Parathyroid adenoma (tissue), 2 donors: ENCODE measurements around the gene FAM120AOS.

Source experiments
- H2AFZ ChIP-seq: fragments of 300-600 bp; sonication (generic); one replicate; pipeline ENCODE4 v1.7.0; 2017; ENCODE audit warnings: antibody characterized with exemption, mild to moderate bottlenecking
- H3K27ac ChIP-seq: fragments of 300-600 bp; sonication (generic); one replicate; pipeline ENCODE4 v1.7.0; 2017
- H3K27me3 ChIP-seq: fragments of 300-600 bp; sonication (generic); one replicate; pipeline ENCODE4 v1.7.0; 2017; ENCODE audit warnings: low read length; ENCODE audit not compliant: control insufficient read depth, insufficient read depth
- H3K36me3 ChIP-seq: fragments of 300-600 bp; sonication (generic); one replicate; pipeline ENCODE4 v1.7.0; 2017; ENCODE audit warnings: low read length; ENCODE audit not compliant: control insufficient read depth, insufficient read depth
- H3K4me1 ChIP-seq: fragments of 300-600 bp; sonication (generic); one replicate; pipeline ENCODE4 v1.7.0; 2017; ENCODE audit warnings: control low read depth
- H3K4me2 ChIP-seq: fragments of 300-600 bp; sonication (generic); one replicate; pipeline ENCODE4 v1.7.0; 2017; ENCODE audit warnings: low read length
- H3K4me3 ChIP-seq: fragments of 300-600 bp; sonication (generic); one replicate; pipeline ENCODE4 v1.7.0; 2017; ENCODE audit warnings: low read depth, low read length
- H3K79me2 ChIP-seq: fragments of 300-600 bp; sonication (generic); one replicate; pipeline ENCODE4 v1.7.0; 2017; ENCODE audit warnings: control low read depth
- H3K9ac ChIP-seq: fragments of 300-600 bp; sonication (generic); one replicate; pipeline ENCODE4 v1.7.0; 2017; ENCODE audit warnings: mild to moderate bottlenecking
- H3K9me3 ChIP-seq: fragments of 300-600 bp; sonication (generic); one replicate; pipeline ENCODE4 v1.7.0; 2017; ENCODE audit warnings: low read length; ENCODE audit not compliant: control insufficient read depth
- TF ChIP-seq, protein P1 (sequence below): fragments of 300-600 bp; sonication (generic); IDR thresholded peaks from one replicate; pipeline ENCODE4 v1.7.0; 2017; ENCODE audit warnings: antibody characterized with exemption, mild to moderate bottlenecking
- donor health status: primary hyperparathyroidism.

Gene FAM120AOS

DNA sequence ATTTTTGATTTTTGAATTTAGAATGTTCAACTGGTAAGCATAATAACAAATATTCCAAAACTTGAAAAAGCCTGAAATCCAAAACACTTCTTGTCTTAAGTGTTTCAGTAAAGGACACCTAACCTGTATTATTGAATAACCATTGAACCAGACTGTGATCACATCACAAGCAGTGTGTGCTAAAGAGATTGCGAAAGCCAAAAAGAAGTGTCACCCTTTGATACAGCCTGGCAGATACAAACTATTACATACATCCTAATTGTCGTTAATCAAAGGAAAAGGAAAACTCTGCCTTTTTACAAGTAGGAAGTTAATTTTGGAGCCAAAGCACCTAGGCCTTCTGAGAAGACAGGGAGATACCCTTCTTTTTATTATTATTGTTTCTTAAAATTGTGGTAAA lies 8.4 kb upstream of the FAM120AOS start:
- Histone ChIP-seq H2AFZ (no peak overlapping the region), H3K9me3 (no peaks in the 10 kb centered on the region), H3K36me3 (no peaks in the 10 kb centered on the region), H3K4me3 (no peak overlapping the region), H3K4me1 (peaks cover 3% of the 10 kb centered on the region), H3K79me2 (peaks cover 45% of the 10 kb centered on the region), H3K27me3 (no peaks in the 10 kb centered on the region), H3K9ac (no peak overlapping the region), H3K27ac (no peak overlapping the region), H3K4me2 (no peak overlapping the region)
- TF ChIP-seq, protein P1, sequence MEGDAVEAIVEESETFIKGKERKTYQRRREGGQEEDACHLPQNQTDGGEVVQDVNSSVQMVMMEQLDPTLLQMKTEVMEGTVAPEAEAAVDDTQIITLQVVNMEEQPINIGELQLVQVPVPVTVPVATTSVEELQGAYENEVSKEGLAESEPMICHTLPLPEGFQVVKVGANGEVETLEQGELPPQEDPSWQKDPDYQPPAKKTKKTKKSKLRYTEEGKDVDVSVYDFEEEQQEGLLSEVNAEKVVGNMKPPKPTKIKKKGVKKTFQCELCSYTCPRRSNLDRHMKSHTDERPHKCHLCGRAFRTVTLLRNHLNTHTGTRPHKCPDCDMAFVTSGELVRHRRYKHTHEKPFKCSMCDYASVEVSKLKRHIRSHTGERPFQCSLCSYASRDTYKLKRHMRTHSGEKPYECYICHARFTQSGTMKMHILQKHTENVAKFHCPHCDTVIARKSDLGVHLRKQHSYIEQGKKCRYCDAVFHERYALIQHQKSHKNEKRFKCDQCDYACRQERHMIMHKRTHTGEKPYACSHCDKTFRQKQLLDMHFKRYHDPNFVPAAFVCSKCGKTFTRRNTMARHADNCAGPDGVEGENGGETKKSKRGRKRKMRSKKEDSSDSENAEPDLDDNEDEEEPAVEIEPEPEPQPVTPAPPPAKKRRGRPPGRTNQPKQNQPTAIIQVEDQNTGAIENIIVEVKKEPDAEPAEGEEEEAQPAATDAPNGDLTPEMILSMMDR: no peak

DNA sequence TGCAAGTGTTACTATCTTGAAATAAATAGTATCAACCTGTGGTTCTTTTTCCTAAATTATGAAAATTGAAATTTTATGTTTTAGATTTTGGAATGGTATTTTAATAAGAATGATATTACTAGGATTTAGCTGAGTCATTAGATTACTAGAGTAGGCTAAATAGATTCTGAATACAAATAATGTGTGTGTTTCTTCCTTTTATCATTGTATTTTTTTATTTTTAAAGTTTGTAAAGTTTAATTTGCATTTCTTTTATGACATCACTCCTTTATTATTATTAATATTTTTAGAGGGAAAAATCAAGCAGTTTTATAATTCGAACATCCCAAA lies 8.0 kb upstream of the FAM120AOS start:
- Histone ChIP-seq H3K27me3 (no peaks in the 10 kb centered on the region), H3K27ac (no peak overlapping the region), H3K9me3 (no peaks in the 10 kb centered on the region), H2AFZ (no peak overlapping the region), H3K4me2 (no peak overlapping the region), H3K9ac (no peak overlapping the region), H3K4me1 (peaks cover 3% of the 10 kb centered on the region), H3K79me2 (peaks cover 45% of the 10 kb centered on the region), H3K4me3 (no peak overlapping the region), H3K36me3 (no peaks in the 10 kb centered on the region)
- TF ChIP-seq, protein P1: no peak

DNA sequence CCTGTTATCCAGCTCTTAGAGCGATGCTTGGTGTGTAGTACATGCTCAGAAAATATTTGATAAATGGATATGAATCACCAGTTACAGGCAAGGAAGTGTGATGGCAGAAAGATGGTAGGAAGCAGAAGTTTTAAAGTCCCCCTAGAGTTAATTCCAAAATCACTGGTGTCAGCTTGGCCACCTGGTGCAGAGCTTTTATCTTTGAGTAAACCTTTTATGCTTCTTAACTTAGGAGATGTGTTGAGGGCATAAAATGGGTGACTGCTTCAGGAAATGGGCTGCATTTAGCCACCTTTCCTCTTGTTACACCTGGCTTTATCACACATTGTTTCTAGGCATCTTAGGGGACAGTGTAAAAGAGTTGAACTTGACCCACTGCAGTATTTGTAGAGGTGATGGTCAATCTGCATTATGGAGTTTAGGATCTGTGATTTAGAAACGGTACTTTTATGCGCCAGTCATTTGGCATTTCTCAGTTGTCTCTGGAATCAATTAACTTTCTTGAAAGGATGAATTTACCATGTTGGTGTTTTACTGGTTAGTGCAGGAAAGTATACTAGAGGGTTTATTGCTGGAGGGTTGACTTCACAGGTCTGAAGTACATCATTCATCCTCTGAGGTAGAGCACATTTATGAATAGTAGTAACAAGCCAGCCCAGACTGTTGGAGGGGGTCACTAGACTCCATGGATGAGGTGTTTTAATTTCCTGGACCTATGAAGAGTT lies 7.5 kb upstream of the FAM120AOS start:
- TF ChIP-seq, protein P1: no peak
- H2AFZ ChIP-seq: no peak overlapping the region
- H3K4me1 ChIP-seq: peaks cover 3% of the 10 kb centered on the region
- H3K9me3 ChIP-seq: no peaks in the 10 kb centered on the region
- H3K79me2 ChIP-seq: peaks cover 44% of the 10 kb centered on the region
- no peaks in the 10 kb centered on the region for H3K36me3 ChIP-seq
- H3K27me3 ChIP-seq: no peaks in the 10 kb centered on the region
- H3K9ac ChIP-seq: no peak overlapping the region
- H3K4me2 ChIP-seq: no peak overlapping the region
- H3K4me3 ChIP-seq: no peak overlapping the region
- no peak overlapping the region for H3K27ac ChIP-seq

DNA sequence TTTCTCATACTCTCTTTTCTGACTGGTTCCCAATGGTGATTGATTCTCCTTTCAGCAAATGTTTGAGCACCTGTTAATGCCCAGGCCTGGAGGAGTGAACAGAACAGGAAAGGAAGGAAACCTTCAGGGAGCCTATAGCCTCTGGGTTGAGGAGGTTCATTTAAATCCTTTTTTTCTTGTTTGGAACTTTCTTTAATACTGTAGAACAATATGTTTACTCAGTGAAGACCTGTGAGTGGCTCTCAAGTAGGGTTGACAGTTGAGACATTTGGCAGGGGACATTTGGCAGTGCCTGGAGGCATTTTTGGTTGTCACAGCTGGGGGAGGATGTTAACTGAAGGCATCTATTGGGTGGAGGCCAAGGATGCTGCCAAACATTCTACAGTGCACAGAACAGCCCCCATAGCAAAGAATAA lies 6.1 kb upstream of the FAM120AOS start:
- Histone ChIP-seq H3K4me2 (no peak overlapping the region), H3K27ac (no peak overlapping the region), H3K9me3 (no peaks in the 10 kb centered on the region), H3K9ac (no peak overlapping the region), H3K36me3 (no peaks in the 10 kb centered on the region), H3K4me1 (peaks cover 3% of the 10 kb centered on the region), H2AFZ (no peak overlapping the region), H3K27me3 (no peaks in the 10 kb centered on the region), H3K4me3 (no peak overlapping the region), H3K79me2 (peaks cover 36% of the 10 kb centered on the region)
- TF ChIP-seq, protein P1: no peak

DNA sequence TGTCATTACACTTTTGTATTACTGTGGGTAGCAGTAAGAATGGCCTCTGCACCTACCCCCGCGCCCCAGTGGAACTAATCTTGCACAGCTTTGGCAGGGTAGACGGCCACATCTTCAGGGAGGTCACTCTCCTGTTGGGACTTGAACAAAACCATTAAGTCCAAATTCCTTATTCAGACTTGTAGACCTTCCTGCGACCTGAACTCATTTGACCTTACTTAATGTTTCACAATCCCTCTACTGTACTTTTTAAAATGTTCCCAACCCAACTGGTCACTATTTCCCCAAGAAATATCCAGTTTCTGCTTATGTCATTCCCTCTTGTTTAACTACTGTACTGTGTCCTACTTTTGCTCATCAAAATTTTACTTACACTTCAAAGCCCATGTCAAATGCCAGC lies 5.3 kb upstream of the FAM120AOS start:
- Histone ChIP-seq H3K4me2 (no peak overlapping the region), H3K27me3 (no peaks in the 10 kb centered on the region), H3K9ac (no peak overlapping the region), H3K79me2 (peaks cover 35% of the 10 kb centered on the region), H2AFZ (no peak overlapping the region), H3K27ac (no peak overlapping the region), H3K9me3 (no peaks in the 10 kb centered on the region), H3K4me1 (peaks cover 8% of the 10 kb centered on the region), H3K36me3 (no peaks in the 10 kb centered on the region), H3K4me3 (no peak overlapping the region)
- TF ChIP-seq, protein P1: no peak
